ENCODE data around the gene ARHGEF7. TPM values are rescaled to one million over a fixed set of nuclear protein-coding genes. Genes with fewer than 3 reads are reported as not detected.

Gene ARHGEF7
- total RNA-seq, 2 donors from 2014 or later = 46.7 to 50.7 TPM

GRCh38 chr13:111312944-111313590 lies 198.0 kb downstream of the ARHGEF7 start:
- Histone ChIP-seq H3K9ac (ENCODE audit: low read depth in 2 of 2, low read length in 2 of 2) (no peak overlapping the region), H3K4me1 (no peaks in the 10 kb centered on the region), H3K27ac (no peak overlapping the region), H3K27me3 (no peaks in the 10 kb centered on the region), H3K4me3 (no peak overlapping the region), H3K36me3 (no peaks in the 10 kb centered on the region), H3K9me3 (no peaks in the 10 kb centered on the region)
- intact Hi-C loops (cut with DNase I) = no loop called here
- TF ChIP-seq CTCF (IDR thresholded peaks at IDR 0.05) = no peak
- DNase-seq = no peak

GRCh38 chr13:111313911-111314425 lies 198.9 kb downstream of the ARHGEF7 start:
- Histone ChIP-seq H3K4me1 (no peaks in the 10 kb centered on the region), H3K27ac (no peak overlapping the region), H3K9ac (ENCODE audit: low read depth in 2 of 2, low read length in 2 of 2) (no peak overlapping the region), H3K4me3 (no peak overlapping the region), H3K36me3 (no peaks in the 10 kb centered on the region), H3K27me3 (no peaks in the 10 kb centered on the region), H3K9me3 (no peaks in the 10 kb centered on the region)
- TF ChIP-seq CTCF (IDR thresholded peaks at IDR 0.05) = no peak
- no peak for DNase-seq
- intact Hi-C loops (cut with DNase I) = no loop called here

- no peak for TF ChIP-seq CTCF (IDR thresholded peaks at IDR 0.05)
- no peaks in the 10 kb centered on the region for H3K4me1 ChIP-seq
- H3K9me3 ChIP-seq = no peaks in the 10 kb centered on the region
- no peaks in the 10 kb centered on the region for H3K27me3 ChIP-seq
- no peak overlapping the region for H3K27ac ChIP-seq
- no peaks in the 10 kb centered on the region for H3K36me3 ChIP-seq
- H3K4me3 ChIP-seq = no peak overlapping the region
- intact Hi-C loops (cut with DNase I) = no loop called here
- no peak for DNase-seq
- no peak overlapping the region for H3K9ac ChIP-seq (ENCODE audit: low read depth in 2 of 2, low read length in 2 of 2)
These were observed 199.7 kb downstream of the ARHGEF7 start for GRCh38 chr13:111314852-111315251.

GRCh38 chr13:111315347-111315995 lies 200.4 kb downstream of the ARHGEF7 start:
- Histone ChIP-seq H3K36me3 (no peaks in the 10 kb centered on the region), H3K4me3 (no peak overlapping the region), H3K9me3 (no peaks in the 10 kb centered on the region), H3K9ac (ENCODE audit: low read depth in 2 of 2, low read length in 2 of 2) (no peak overlapping the region), H3K4me1 (no peaks in the 10 kb centered on the region), H3K27me3 (no peaks in the 10 kb centered on the region), H3K27ac (no peak overlapping the region)
- no peak for TF ChIP-seq CTCF (IDR thresholded peaks at IDR 0.05)
- DNase-seq = no peak
- intact Hi-C loops (cut with DNase I) = no loop called here

GRCh38 chr13:111316161-111316730 lies 201.1 kb downstream of the ARHGEF7 start:
- intact Hi-C loops (cut with DNase I) = no loop called here
- Histone ChIP-seq H3K27me3 (no peaks in the 10 kb centered on the region), H3K27ac (no peak overlapping the region), H3K4me3 (no peak overlapping the region), H3K9me3 (no peaks in the 10 kb centered on the region), H3K9ac (ENCODE audit: low read depth in 2 of 2, low read length in 2 of 2) (no peak overlapping the region), H3K36me3 (no peaks in the 10 kb centered on the region), H3K4me1 (no peaks in the 10 kb centered on the region)
- no peak for DNase-seq
- TF ChIP-seq CTCF (IDR thresholded peaks at IDR 0.05) = no peak
